Measurements from ENCODE around the gene PIK3C2G.
A peak's percentile ranks its signal among the peaks of the same experiment; 100 is the strongest.
"Not testable (repeated sequence)": the region's sequence is repeated elsewhere in the genome, so short reads cannot be mapped to it uniquely, and the experiment has no call there.

Gene PIK3C2G
- total RNA-seq, result 0 reads per million in 2 donors

GRCh38 chr12:18261273-18261672 lies at the start of gene PIK3C2G:
TSS of gene PIK3C2G (plus strand) at chr12:18261518. CDS start at chr12:18282082, 20,564 bp downstream.
- DNase-seq, result no peak

GRCh38 chr12:18217966-18218365 lies 43.4 kb upstream of the PIK3C2G start:
- no peak for DNase-seq

GRCh38 chr12:18221726-18222125 lies 39.6 kb upstream of the PIK3C2G start:
- DNase-seq, result no peak

- no peak for DNase-seq
Measured at GRCh38 chr12:18222699-18223098, 38.6 kb upstream of the PIK3C2G start.

GRCh38 chr12:18224745-18225144 lies 36.6 kb upstream of the PIK3C2G start:
- peak in 1 of 5 experiments; percentile 31 for DNase-seq

GRCh38 chr12:18239526-18239925 lies 21.8 kb upstream of the PIK3C2G start:
- no peak for DNase-seq

- DNase-seq, result no peak
Measured at GRCh38 chr12:18242380-18243089, 18.8 kb upstream of the PIK3C2G start.

- DNase-seq, result no peak
Measured at GRCh38 chr12:18243238-18243637, 18.1 kb upstream of the PIK3C2G start.

GRCh38 chr12:18246066-18246465 lies 15.3 kb upstream of the PIK3C2G start:
- DNase-seq, result no peak

- peak in 1 of 5 experiments; percentile 32 for DNase-seq
Measured at GRCh38 chr12:18250313-18250916, 10.9 kb upstream of the PIK3C2G start.

GRCh38 chr12:18254081-18254480 lies 7.2 kb upstream of the PIK3C2G start:
- no peak for DNase-seq

GRCh38 chr12:18255004-18255403 lies 6.3 kb upstream of the PIK3C2G start:
- DNase-seq, result not testable (repeated sequence)

- DNase-seq, result no peak
Measured at GRCh38 chr12:18257251-18257650, 4.1 kb upstream of the PIK3C2G start.

- DNase-seq, result no peak
Measured at GRCh38 chr12:18258929-18259328, 2.4 kb upstream of the PIK3C2G start.

- no peak for DNase-seq
Measured at GRCh38 chr12:18259906-18260682, 1.2 kb upstream of the PIK3C2G start.

- no peak for DNase-seq
Measured at GRCh38 chr12:18261906-18262305, 588 bp downstream of the PIK3C2G start.

GRCh38 chr12:18262514-18262913 lies 1.2 kb downstream of the PIK3C2G start:
- DNase-seq, result no peak

- no peak for DNase-seq
Measured at GRCh38 chr12:18264581-18265075, 3.3 kb downstream of the PIK3C2G start.

GRCh38 chr12:18267427-18268099 lies 6.2 kb downstream of the PIK3C2G start:
- no peak for DNase-seq

- no peak for DNase-seq
Measured at GRCh38 chr12:18270958-18271460, 9.7 kb downstream of the PIK3C2G start.

- DNase-seq, result no peak
Measured at GRCh38 chr12:18275981-18276380, 14.7 kb downstream of the PIK3C2G start.

GRCh38 chr12:18277196-18277595 lies 15.9 kb downstream of the PIK3C2G start:
- DNase-seq, result no peak

- DNase-seq, result no peak
Measured at GRCh38 chr12:18280728-18281127, 19.4 kb downstream of the PIK3C2G start.
